HFF-Myc (cell line): ENCODE results near the gene DPP4.
"Not testable (repeated sequence)": the region's sequence is repeated elsewhere in the genome, so short reads cannot be mapped to it uniquely, and the experiment has no call there.

Source experiments
- DNase-seq: peaks from one replicate; pipeline ENCODE4 v3.0.0-alpha.2; 2011; ENCODE audit warnings: low read depth; ENCODE audit errors: extremely low read depth
- H3K4me3 ChIP-seq: replicated peaks from 2 replicates; pipeline ENCODE4 v1.5.1; 2011; ENCODE audit warnings: low read depth, mild to moderate bottlenecking, control low read depth, low read length
- TF ChIP-seq, protein P1 (sequence below): IDR thresholded peaks from 2 replicates; pipeline ENCODE4 v1.5.1; 2012; ENCODE audit warnings: mild to moderate bottlenecking, low read depth, low read length, control low read depth; ENCODE audit errors: missing control alignments

Gene DPP4

DNA sequence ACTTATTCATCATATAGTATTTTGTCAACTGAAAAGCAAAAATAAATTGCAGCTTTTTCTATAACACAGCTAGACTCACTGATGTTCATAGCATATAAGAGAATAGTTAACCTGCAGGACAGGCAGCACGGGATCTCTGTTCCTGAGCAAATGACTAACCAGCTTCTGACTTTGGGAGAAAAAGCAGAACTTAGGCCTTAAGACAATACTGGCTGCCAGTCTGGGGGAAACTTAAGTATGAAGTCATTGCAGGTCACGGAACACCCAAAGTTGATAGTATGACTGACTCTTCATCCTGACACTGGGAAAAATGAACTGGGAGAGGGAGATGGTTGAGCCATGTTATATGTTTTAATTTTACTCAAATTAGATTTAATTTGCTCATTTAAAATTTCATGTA lies 113.0 kb downstream of the DPP4 start:
- TF ChIP-seq, protein P1, sequence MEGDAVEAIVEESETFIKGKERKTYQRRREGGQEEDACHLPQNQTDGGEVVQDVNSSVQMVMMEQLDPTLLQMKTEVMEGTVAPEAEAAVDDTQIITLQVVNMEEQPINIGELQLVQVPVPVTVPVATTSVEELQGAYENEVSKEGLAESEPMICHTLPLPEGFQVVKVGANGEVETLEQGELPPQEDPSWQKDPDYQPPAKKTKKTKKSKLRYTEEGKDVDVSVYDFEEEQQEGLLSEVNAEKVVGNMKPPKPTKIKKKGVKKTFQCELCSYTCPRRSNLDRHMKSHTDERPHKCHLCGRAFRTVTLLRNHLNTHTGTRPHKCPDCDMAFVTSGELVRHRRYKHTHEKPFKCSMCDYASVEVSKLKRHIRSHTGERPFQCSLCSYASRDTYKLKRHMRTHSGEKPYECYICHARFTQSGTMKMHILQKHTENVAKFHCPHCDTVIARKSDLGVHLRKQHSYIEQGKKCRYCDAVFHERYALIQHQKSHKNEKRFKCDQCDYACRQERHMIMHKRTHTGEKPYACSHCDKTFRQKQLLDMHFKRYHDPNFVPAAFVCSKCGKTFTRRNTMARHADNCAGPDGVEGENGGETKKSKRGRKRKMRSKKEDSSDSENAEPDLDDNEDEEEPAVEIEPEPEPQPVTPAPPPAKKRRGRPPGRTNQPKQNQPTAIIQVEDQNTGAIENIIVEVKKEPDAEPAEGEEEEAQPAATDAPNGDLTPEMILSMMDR = no peak
- no peak for DNase-seq
- H3K4me3 ChIP-seq = no peak overlapping the region

DNA sequence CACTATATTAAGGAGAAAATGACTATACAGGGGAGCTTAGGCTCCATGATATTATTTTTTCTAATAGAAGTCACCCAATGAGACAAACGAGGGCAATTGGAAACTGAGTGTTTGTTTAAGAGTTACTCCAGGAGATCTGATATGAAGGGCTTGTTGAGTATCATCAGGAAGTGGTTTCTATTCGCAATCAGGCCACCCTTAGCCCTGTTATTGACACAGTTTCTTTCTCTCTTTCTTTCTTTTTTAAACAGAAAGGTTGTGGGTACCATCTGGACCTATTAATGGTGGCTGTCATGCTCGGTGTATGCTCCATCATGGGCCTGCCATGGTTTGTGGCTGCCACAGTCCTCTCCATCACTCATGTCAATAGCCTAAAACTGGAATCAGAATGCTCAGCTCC lies 117.3 kb downstream of the DPP4 start:
- no peak for DNase-seq
- TF ChIP-seq, protein P1 = no peak

DNA sequence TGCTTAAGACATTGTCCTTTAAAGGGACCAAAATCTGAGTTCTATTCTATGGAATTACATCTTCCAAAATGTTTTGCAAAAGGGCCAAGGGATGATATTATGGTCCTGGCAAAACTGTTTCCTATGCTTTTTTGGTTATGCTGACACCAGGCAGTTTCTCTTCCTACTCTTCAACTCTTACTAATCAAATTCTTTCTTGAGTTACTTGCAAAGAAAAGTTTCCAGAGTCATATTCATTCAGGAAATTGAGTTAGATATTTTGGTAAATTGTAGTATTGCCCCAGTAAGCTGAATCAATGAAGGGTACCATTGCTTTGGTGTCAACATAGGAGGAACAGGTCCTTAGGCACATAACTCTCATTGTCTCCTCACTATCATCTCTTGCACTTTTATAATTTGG lies 118.8 kb downstream of the DPP4 start:
- DNase-seq = no peak
- no peak overlapping the region for H3K4me3 ChIP-seq
- TF ChIP-seq, protein P1 = no peak

More for the DNA sequence above, 117.3 kb downstream of the DPP4 start:
- no peak overlapping the region for H3K4me3 ChIP-seq

DNA sequence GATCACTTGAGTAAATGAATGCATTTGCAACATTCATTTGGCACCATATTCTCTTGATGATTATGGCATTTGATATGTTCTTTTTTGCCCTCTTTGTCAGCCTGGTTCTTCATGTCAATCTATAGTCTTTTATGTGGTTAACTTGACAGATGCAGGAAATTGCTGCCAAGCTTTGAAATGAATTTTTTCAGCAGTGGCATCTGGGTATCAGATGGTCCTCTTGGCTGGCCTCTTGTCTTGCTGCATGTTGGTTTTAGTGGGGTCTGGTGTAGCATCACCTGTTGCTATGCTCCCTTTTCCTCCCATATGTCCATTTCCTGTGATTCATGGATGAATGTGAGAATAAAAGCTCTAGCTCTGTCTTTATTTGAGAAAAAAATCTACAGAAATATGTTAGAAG lies 119.9 kb downstream of the DPP4 start:
- H3K4me3 ChIP-seq = no peak overlapping the region
- DNase-seq = peak; percentile 35
- TF ChIP-seq, protein P1 = no peak

DNA sequence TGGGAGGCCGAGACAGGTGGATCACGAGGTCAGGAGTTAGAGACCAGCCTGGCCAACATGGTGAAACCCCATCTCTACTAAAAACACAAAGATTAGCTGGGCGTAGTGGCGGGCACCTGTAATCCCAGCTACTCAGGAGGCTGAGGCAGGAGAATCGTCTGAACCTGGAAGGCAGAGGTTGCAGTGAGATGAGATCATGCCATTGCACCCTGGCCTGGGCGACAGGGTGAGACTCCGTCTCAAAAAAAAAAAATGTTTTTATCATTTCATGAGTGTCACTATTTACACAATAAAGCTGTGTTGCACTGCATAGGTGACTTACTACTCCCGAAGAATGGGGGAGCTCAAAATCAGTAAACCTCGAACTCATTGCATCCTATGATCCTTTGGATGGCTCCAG lies 120.6 kb downstream of the DPP4 start:
- DNase-seq, H3K4me3 ChIP-seq: not testable (repeated sequence)

DNA sequence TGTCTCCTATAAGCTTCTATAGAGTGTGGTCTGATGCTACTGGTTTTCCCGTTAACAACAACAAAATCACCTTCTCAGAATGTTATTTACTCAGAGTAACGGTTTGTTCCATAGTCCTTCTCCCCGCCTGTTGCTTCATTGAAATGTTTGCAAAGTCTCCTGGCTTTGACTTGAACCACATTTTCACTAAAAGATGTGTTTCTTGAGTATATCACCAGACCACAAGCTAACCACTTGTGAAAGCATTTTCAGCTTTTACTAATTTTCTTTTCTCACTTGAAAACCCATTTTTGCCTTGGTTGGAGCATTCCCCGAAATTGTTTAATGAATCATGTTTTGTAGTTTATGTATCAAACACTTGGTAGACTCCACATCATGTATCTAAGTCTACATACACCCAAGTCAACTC lies 121.2 kb downstream of the DPP4 start:
- no peak overlapping the region for H3K4me3 ChIP-seq
- TF ChIP-seq, protein P1 = no peak
- DNase-seq = no peak

DNA sequence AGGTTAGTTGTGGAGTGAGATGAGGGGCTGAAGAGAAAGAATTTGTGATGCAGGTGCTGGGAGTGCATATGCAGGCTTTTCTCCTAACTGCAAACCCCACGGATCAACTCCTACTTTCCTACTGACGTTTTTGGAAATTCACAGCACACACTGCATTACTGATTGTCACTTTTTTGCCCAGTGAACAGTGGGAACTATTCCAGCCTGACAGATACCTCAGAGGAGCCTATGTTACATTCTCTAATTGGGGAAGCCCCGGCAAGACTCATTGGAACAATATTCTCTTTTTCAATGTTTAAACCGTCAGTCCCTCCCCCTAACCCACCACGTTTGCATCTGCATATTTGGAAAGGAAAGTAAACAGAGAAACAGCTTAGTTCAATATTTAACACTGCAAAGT lies 126.2 kb downstream of the DPP4 start:
- TF ChIP-seq, protein P1 = no peak
- no peak overlapping the region for H3K4me3 ChIP-seq
- no peak for DNase-seq
